Suprapubic skin (tissue), 4 donors: ENCODE measurements around the gene ONECUT3.

ENCODE experiments used
- EP300 ChIP-seq: sonication (generic); formaldehyde crosslinking; IDR thresholded peaks from one replicate; pipeline ENCODE4 v1.6.1; 2017; ENCODE audit warnings: antibody characterized with exemption
- POLR2A ChIP-seq, 2 donors: fragments of 450-650 bp; IDR thresholded peaks; one replicate each; pipeline ENCODE4 v1.6.1; 2017; ENCODE audit warnings: antibody characterized with exemption in 2 of 2, mild to moderate bottlenecking in 2 of 2, moderate library complexity in 2 of 2
- POLR2AphosphoS5 ChIP-seq, 3 donors: sonication (generic); formaldehyde crosslinking; IDR thresholded peaks; one replicate each; pipeline ENCODE4 v1.6.1; 2017; ENCODE audit warnings: antibody characterized with exemption in 3 of 3
- TF ChIP-seq, protein P1 (sequence below), 2 donors: fragments of 200-600 bp in 1 of 2; fragments of 450-650 bp in 1 of 2; sonication (generic) in 1 of 2; IDR thresholded peaks; one replicate each; pipeline ENCODE4 v1.5.1; 2016 to 2019; ENCODE audit warnings: antibody characterized with exemption in 2 of 2, mild to moderate bottlenecking in 1 of 2, moderate library complexity in 1 of 2

DNA sequence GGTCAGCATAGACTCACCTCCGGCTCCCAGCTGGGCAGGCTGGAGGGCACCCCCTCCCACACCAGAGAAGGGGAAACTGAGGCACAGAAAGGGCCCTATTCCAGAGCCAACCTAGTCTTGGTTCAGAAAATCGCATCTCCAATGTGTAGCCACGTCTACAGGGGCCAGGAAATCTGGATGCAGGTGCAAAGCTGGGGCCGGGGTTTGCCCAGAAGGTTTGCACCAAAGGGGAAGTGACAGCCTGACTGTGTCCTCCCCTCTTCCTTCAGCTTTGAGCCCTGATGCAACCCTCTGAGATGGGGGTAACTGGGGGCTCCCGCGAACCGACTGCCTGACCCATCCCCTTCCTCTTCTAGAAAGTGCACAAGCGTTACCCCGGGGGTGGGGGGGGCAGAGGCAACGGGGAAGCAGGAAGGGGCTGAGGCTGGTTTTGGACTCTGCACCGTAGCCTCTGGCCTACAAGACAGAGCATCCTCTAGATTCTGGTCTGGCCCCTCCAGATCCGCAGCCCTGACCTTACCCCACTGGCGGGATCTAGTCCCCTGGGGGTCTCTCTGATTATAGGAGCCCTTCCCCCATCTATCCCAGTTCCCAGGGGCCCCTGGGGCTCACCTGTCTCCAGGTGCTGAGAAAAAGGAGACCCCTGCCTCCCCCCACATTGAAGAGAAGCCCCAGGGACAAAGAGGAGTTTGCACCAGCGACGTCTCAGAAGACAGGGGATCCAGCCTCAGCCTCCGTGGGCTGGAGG is 1.1 kb upstream of the ONECUT3 start:
- TF ChIP-seq, protein P1, sequence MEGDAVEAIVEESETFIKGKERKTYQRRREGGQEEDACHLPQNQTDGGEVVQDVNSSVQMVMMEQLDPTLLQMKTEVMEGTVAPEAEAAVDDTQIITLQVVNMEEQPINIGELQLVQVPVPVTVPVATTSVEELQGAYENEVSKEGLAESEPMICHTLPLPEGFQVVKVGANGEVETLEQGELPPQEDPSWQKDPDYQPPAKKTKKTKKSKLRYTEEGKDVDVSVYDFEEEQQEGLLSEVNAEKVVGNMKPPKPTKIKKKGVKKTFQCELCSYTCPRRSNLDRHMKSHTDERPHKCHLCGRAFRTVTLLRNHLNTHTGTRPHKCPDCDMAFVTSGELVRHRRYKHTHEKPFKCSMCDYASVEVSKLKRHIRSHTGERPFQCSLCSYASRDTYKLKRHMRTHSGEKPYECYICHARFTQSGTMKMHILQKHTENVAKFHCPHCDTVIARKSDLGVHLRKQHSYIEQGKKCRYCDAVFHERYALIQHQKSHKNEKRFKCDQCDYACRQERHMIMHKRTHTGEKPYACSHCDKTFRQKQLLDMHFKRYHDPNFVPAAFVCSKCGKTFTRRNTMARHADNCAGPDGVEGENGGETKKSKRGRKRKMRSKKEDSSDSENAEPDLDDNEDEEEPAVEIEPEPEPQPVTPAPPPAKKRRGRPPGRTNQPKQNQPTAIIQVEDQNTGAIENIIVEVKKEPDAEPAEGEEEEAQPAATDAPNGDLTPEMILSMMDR (IDR thresholded peaks at IDR 0.05): no peak
- TF ChIP-seq POLR2AphosphoS5 (IDR thresholded peaks at IDR 0.05): no peak
- no peak for TF ChIP-seq EP300
- TF ChIP-seq POLR2A (IDR thresholded peaks at IDR 0.05): no peak
